K562 (cell line): ENCODE results near the gene GABRE. TPM values are rescaled to one million over a fixed set of nuclear protein-coding genes. Genes with fewer than 3 reads are reported as not detected.

ENCODE experiments used
- ATAC-seq: fragments of 200-7000 bp; cut with Tn5 transposase; 3 replicates; pipeline ENCODE4 v1.9.1; 2020; ENCODE audit warnings: moderate library complexity
- BruUV-seq: library from RNA; stranded (reverse); fragments of 400-500 nt; replicated peaks from 2 replicates; lab custom pipeline; 2021; lab: Mats Ljungman, UMichigan
- CTCF ChIA-PET: fragments of 300-600 bp; formaldehyde crosslinking; extraction: SDS; loops from one replicate; lab custom pipeline; 2021; ENCODE audit warnings: low intra/inter-chr PET ratio; lab: Yijun Ruan, JAX
- POLR2A ChIA-PET: fragments of 300-600, 350-650 bp; sonication (Branson Sonifier 250); formaldehyde crosslinking; extraction: SDS; loops from one replicate; lab custom pipeline; 2021; ENCODE audit warnings: antibody characterized with exemption, inconsistent platforms; lab: Yijun Ruan, JAX
- DNase-seq, 4 experiments: peaks; one replicate each; pipeline versions ENCODE4 v3.0.0 to v3.0.0-alpha.2; 2011 to 2018; ENCODE audit warnings: low spot score in 3 of 4, mixed read lengths in 3 of 4; ENCODE audit errors: extremely low read depth in 1 of 4
- FAIRE-seq: peaks from 2 replicates; lab custom pipeline; 2011; peaks lifted over from hg19 to GRCh38; lab: Jason Lieb, UNC
- H2AFZ ChIP-seq: 2 replicates; pipeline ENCODE4 v1.6.0; 2011; ENCODE audit warnings: low read depth, low read length, control low read depth, inconsistent platforms
- H3K27ac ChIP-seq: fragments of 200-600 bp; 3 replicates; pipeline ENCODE4 v1.8.0; 2011; ENCODE audit warnings: low read depth, mild to moderate bottlenecking, control low read depth, inconsistent platforms, low read length, moderate library complexity, mixed read lengths; ENCODE audit errors: extremely low read depth
- H3K27me3 ChIP-seq, 2 experiments: fragments of 300-600 bp in 1 of 2; 2 replicates in 1 of 2; 3 replicates in 1 of 2; pipeline versions ENCODE4 v1.6.0 to v1.8.0; 2011; ENCODE audit warnings: inconsistent platforms in 2 of 2, low read length in 2 of 2, mild to moderate bottlenecking in 1 of 2, mixed read lengths in 1 of 2, moderate library complexity in 1 of 2; ENCODE audit not compliant: control insufficient read depth in 2 of 2, insufficient read depth in 2 of 2
- H3K36me3 ChIP-seq: fragments of 300-600 bp; 3 replicates; pipeline ENCODE4 v1.8.0; 2011; ENCODE audit warnings: mild to moderate bottlenecking, low read length, inconsistent platforms; ENCODE audit not compliant: control insufficient read depth, insufficient read depth
- H3K4me1 ChIP-seq, 2 experiments: fragments of 200-600 bp in 1 of 2; replicated peaks in 1 of 2; 2 replicates in 1 of 2; 3 replicates in 1 of 2; pipeline versions ENCODE4 v1.5.1 to v1.8.0; 2011; ENCODE audit warnings: inconsistent platforms in 2 of 2, low read length in 2 of 2, mild to moderate bottlenecking in 1 of 2, mixed read lengths in 1 of 2, moderate library complexity in 1 of 2; ENCODE audit not compliant: control insufficient read depth in 2 of 2, insufficient read depth in 2 of 2
- H3K4me2 ChIP-seq: 2 replicates; pipeline ENCODE4 v1.6.1; 2011; ENCODE audit warnings: low read length, control low read depth, inconsistent platforms, mixed read lengths; ENCODE audit not compliant: insufficient read depth
- H3K4me3 ChIP-seq: fragments of 200-600 bp; sonication (generic), shearing (Covaris generic); 2 replicates; pipeline ENCODE4 v1.5.1; 2016; ENCODE audit warnings: control low read depth, inconsistent platforms
- H3K79me2 ChIP-seq: fragments of 200-600 bp; 3 replicates; pipeline ENCODE4 v1.8.0; 2011; ENCODE audit warnings: low read length, inconsistent platforms; ENCODE audit not compliant: control insufficient read depth, insufficient read depth
- H3K9ac ChIP-seq, 2 experiments: 2 replicates each; pipeline versions ENCODE4 v1.6.0 to v1.6.1; 2011; ENCODE audit warnings: low read depth in 2 of 2, low read length in 2 of 2, control low read depth in 1 of 2, inconsistent platforms in 1 of 2, mild to moderate bottlenecking in 1 of 2, mixed read lengths in 1 of 2; ENCODE audit not compliant: insufficient read depth in 1 of 2
- H3K9me1 ChIP-seq: one replicate; pipeline ENCODE4 v1.6.0; 2011; ENCODE audit warnings: inconsistent platforms, mild to moderate bottlenecking, low read length, moderate library complexity; ENCODE audit not compliant: control insufficient read depth, insufficient read depth
- H3K9me3 ChIP-seq: replicated peaks from 2 replicates; pipeline ENCODE4 v1.5.1; 2011; ENCODE audit warnings: low read depth, low read length, inconsistent platforms; ENCODE audit not compliant: control insufficient read depth, insufficient read depth
- H4K20me1 ChIP-seq: replicated peaks from 2 replicates; pipeline ENCODE4 v1.6.1; 2011; ENCODE audit warnings: low read length, inconsistent platforms, mixed read lengths; ENCODE audit not compliant: control insufficient read depth, insufficient read depth
- HDAC8 ChIP-seq: fragments of 450-650 bp; IDR thresholded peaks from 2 replicates; pipeline ENCODE4 v1.6.1; 2016; ENCODE audit warnings: mild to moderate bottlenecking, missing genetic modification characterization, moderate library complexity, missing compliant biosample characterization
- MGA ChIP-seq: fragments of 450-650 bp; IDR thresholded peaks from 2 replicates; pipeline ENCODE4 v1.6.1; 2016; ENCODE audit warnings: mild to moderate bottlenecking, moderate library complexity
- WGBS: fragments of 100-300 bp; shearing (Covaris generic); methylation state at CpG from one replicate; pipeline ENCODE4 v1.1.6; 2016; ENCODE audit warnings: low coverage, mixed read lengths; ENCODE audit not compliant: insufficient coverage; ENCODE audit errors: missing lambda C conversion rate; 5-methylcytosine and 5-hydroxymethylcytosine counted together
- in situ Hi-C: fragments of 300-500 bp; cut with MboI; formaldehyde crosslinking; loops from 4 replicates; pipeline ENCODE4 v1.15.0; 2018; ENCODE audit warnings: inconsistent platforms, mixed read lengths
- intact Hi-C: fragments of 100-400 bp; cut with micrococcal nuclease; formaldehyde crosslinking; loops from 2 replicates; pipeline ENCODE4 v1.14.2; 2022
- polyA plus RNA-seq, 8 experiments: library from polyadenylated mRNA; depleted of rRNA in 4 of 8; stranded (reverse) in 5 of 8; unstranded in 3 of 8; fragments of >200 nt; fragmentation: Nextera tagmentation in 2 of 8; fragmentation: Illumina TruSeq in 1 of 8; extraction: Ambion mirVana in 2 of 8; extraction: Trizol in 1 of 8; gene quantifications; 2 replicates each; pipeline versions ENCODE4 v1.2.1 to v1.2.3, GENCODE V29; 2011 to 2014; ENCODE audit warnings: inconsistent platforms in 1 of 8, missing spikeins in 1 of 8
- total RNA-seq, 7 experiments: library from RNA; depleted of rRNA in 6 of 7; stranded (reverse); fragments of >200 nt in 6 of 7; fragmentation: Illumina TruSeq in 2 of 7; extraction: Trizol in 2 of 7; gene quantifications; 2 replicates each; pipeline versions ENCODE4 v1.2.1 to v1.2.3, GENCODE V29; 2011 to 2021; ENCODE audit warnings: low replicate concordance in 1 of 7

The GABRE gene
- total and polyA plus RNA-seq, 9 of the 15 experiments (the other 6 are each of a cell fraction or from before 2014, with no cell fraction given), result 23.1 to 456 (median 148) TPM

- WGBS, result 60% methylated on average over 1 of the region's 1 CpG
- Histone ChIP-seq H3K9ac (no peak overlapping the region; a peak in 1 of 4 replicates), H3K4me3 (peak overlapping the region; percentile 93; the same call in 1 of the 2 replicates), H2AFZ (no peak overlapping the region), H3K9me3 (no peaks in the 10 kb centered on the region), H3K36me3 (no peaks in the 10 kb centered on the region; the same call in 2 of the 3 replicates), H3K27ac (no peak overlapping the region), H4K20me1 (peaks cover 9% of the 10 kb centered on the region), H3K9me1 (no peaks in the 10 kb centered on the region), H3K27me3 (no peaks in the 10 kb centered on the region), H3K4me1 (peaks cover 16 to 32% of the 10 kb centered on the region in 2 experiments; a peak in 4 of 5 replicates), H3K4me2 (peak overlapping the region; percentile 87), H3K79me2 (peaks cover 45% of the 10 kb centered on the region)
- TF ChIP-seq HDAC8, result no peak
- TF ChIP-seq MGA, result peak; percentile 15; the same call in 1 of the 2 replicates
- BruUV-seq, result no TSS peak
- POLR2A ChIA-PET, result interaction anchor here (1.0 to 1.1 kb wide), 2 partner anchors 11 to 19 kb away, joined by 3 to 5 read pairs; no protein-coding TSS in a partner anchor
- CTCF ChIA-PET, result no interaction called here
- intact Hi-C loops, result loop anchor here (5.0 to 10.0 kb wide), 4 partner anchors 59 to 199 kb away; no protein-coding TSS in a partner anchor
- DNase-seq (no peak), ATAC-seq (no peak), FAIRE-seq (no peak)
- in situ Hi-C loops, result no loop called here
These were observed 3.4 kb upstream of the GABRE start for GRCh38 chrX:151977923-151978322.
